Suprapubic skin (tissue), 4 donors: ENCODE results near the gene MAFF.

Source experiments
- EP300 ChIP-seq: sonication (generic); formaldehyde crosslinking; IDR thresholded peaks from one replicate; pipeline ENCODE4 v1.6.1; 2017; ENCODE audit warnings: antibody characterized with exemption
- POLR2A ChIP-seq, 2 donors: fragments of 450-650 bp; IDR thresholded peaks; one replicate each; pipeline ENCODE4 v1.6.1; 2017; ENCODE audit warnings: antibody characterized with exemption in 2 of 2, mild to moderate bottlenecking in 2 of 2, moderate library complexity in 2 of 2
- POLR2AphosphoS5 ChIP-seq, 3 donors: sonication (generic); formaldehyde crosslinking; IDR thresholded peaks; one replicate each; pipeline ENCODE4 v1.6.1; 2017; ENCODE audit warnings: antibody characterized with exemption in 3 of 3
- TF ChIP-seq, protein P1 (sequence below), 2 donors: fragments of 200-600 bp in 1 of 2; fragments of 450-650 bp in 1 of 2; sonication (generic) in 1 of 2; IDR thresholded peaks; one replicate each; pipeline ENCODE4 v1.5.1; 2016 to 2019; ENCODE audit warnings: antibody characterized with exemption in 2 of 2, mild to moderate bottlenecking in 1 of 2, moderate library complexity in 1 of 2

DNA sequence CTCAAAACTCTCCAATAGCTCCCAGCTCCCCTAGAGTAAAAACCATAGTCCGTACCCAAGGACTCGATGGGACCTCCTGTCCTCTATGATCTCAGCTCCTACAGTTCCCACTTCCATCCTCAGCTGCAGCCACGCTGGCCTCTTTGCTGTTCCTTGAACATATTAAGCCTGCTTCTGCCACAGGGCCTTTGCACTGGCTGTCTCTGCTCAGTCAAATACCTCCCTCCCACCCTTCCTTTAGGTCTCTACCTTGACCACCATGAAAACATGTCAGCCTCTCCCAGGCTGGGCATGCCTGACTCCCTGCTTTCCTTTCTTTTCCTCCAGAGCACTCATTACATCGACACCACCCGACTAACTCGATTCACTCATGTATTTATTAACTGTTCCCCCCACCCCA is 46.5 kb downstream of the MAFF start:
- TF ChIP-seq, protein P1, sequence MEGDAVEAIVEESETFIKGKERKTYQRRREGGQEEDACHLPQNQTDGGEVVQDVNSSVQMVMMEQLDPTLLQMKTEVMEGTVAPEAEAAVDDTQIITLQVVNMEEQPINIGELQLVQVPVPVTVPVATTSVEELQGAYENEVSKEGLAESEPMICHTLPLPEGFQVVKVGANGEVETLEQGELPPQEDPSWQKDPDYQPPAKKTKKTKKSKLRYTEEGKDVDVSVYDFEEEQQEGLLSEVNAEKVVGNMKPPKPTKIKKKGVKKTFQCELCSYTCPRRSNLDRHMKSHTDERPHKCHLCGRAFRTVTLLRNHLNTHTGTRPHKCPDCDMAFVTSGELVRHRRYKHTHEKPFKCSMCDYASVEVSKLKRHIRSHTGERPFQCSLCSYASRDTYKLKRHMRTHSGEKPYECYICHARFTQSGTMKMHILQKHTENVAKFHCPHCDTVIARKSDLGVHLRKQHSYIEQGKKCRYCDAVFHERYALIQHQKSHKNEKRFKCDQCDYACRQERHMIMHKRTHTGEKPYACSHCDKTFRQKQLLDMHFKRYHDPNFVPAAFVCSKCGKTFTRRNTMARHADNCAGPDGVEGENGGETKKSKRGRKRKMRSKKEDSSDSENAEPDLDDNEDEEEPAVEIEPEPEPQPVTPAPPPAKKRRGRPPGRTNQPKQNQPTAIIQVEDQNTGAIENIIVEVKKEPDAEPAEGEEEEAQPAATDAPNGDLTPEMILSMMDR (IDR thresholded peaks at IDR 0.05) = no peak
- TF ChIP-seq POLR2A (IDR thresholded peaks at IDR 0.05) = no peak
- TF ChIP-seq EP300 = no peak
- TF ChIP-seq POLR2AphosphoS5 (IDR thresholded peaks at IDR 0.05) = no peak
